Karpas-422 (cell line): ENCODE measurements around the gene ACAP1. TPM values are rescaled to one million over a fixed set of nuclear protein-coding genes. Genes with fewer than 3 reads are reported as not detected.

Experiments
- DNase-seq: peaks from one replicate; pipeline ENCODE4 v3.0.0-alpha.2; 2015
- H2AFZ ChIP-seq: fragments of 200-600 bp; sonication (generic); 2 replicates; pipeline ENCODE4 v1.6.1; 2014; ENCODE audit warnings: antibody characterized with exemption, low read length, mixed read lengths
- H3K27ac ChIP-seq: fragments of 200-600 bp; sonication (generic); 2 replicates; pipeline ENCODE4 v1.5.1; 2014; ENCODE audit warnings: mild to moderate bottlenecking, low read length, moderate library complexity
- H3K27me3 ChIP-seq: fragments of 200-600 bp; sonication (generic); 2 replicates; pipeline ENCODE4 v1.6.1; 2014; ENCODE audit warnings: low read length, mixed read lengths
- H3K36me3 ChIP-seq: fragments of 200-600 bp; sonication (generic); 2 replicates; pipeline ENCODE4 v1.6.1; 2014; ENCODE audit warnings: low read length, mixed read lengths; ENCODE audit not compliant: insufficient read depth
- H3K4me1 ChIP-seq: fragments of 200-600 bp; sonication (generic); 2 replicates; pipeline ENCODE4 v1.6.1; 2014; ENCODE audit warnings: mild to moderate bottlenecking, low read length, mixed read lengths
- H3K4me2 ChIP-seq: fragments of 200-600 bp; sonication (generic); 2 replicates; pipeline ENCODE4 v1.6.1; 2014; ENCODE audit warnings: low read length, low read depth, mild to moderate bottlenecking; ENCODE audit not compliant: poor library complexity, severe bottlenecking
- H3K4me3 ChIP-seq: fragments of 200-600 bp; sonication (generic); 2 replicates; pipeline ENCODE4 v1.5.1; 2014; ENCODE audit warnings: mild to moderate bottlenecking, antibody characterized with exemption, low read length, mixed read lengths
- H3K79me2 ChIP-seq: fragments of 200-600 bp; sonication (generic); 2 replicates; pipeline ENCODE4 v1.6.1; 2014; ENCODE audit warnings: mild to moderate bottlenecking, low read length, mixed read lengths
- H3K9ac ChIP-seq: fragments of 200-600 bp; sonication (generic); 2 replicates; pipeline ENCODE4 v1.6.0; 2014; ENCODE audit warnings: low read length
- H3K9me2 ChIP-seq: fragments of 200-600 bp; sonication (generic), shearing (Covaris generic); replicated peaks from 2 replicates; pipeline ENCODE4 v1.6.0; 2014; ENCODE audit warnings: mild to moderate bottlenecking, low read length, moderate library complexity; ENCODE audit not compliant: insufficient read depth
- H3K9me3 ChIP-seq: fragments of 300-700, 200-600 bp; sonication (generic); 2 replicates; pipeline ENCODE4 v1.6.1; 2014; ENCODE audit warnings: low read length, mixed read lengths
- H4K20me1 ChIP-seq: fragments of 200-600 bp; sonication (generic); 2 replicates; pipeline ENCODE4 v1.6.1; 2014; ENCODE audit warnings: mild to moderate bottlenecking, antibody characterized with exemption, low read length, low read depth; ENCODE audit not compliant: insufficient read depth
- total RNA-seq: library from RNA; depleted of rRNA; stranded (reverse); fragments of >200 nt; shearing (Covaris generic); gene quantifications from 2 replicates; pipeline ENCODE4 v1.2.3, GENCODE V29; 2014; ENCODE audit warnings: low replicate concordance

The ACAP1 gene
- total RNA-seq, 1 experiment from 2014 or later, result 51.0 TPM

GRCh38 chr17:7293816-7294613 is 42.3 kb upstream of the ACAP1 start:
- Histone ChIP-seq H3K9ac (no peak overlapping the region), H3K27ac (no peak overlapping the region), H3K36me3 (no peaks in the 10 kb centered on the region), H3K79me2 (no peaks in the 10 kb centered on the region), H3K27me3 (no peaks in the 10 kb centered on the region), H3K9me2 (no peaks in the 10 kb centered on the region), H4K20me1 (no peaks in the 10 kb centered on the region), H3K9me3 (no peaks in the 10 kb centered on the region), H3K4me1 (peaks cover 4% of the 10 kb centered on the region), H3K4me2 (no peak overlapping the region), H2AFZ (no peak overlapping the region), H3K4me3 (no peak overlapping the region)
- DNase-seq, result no peak

DNA sequence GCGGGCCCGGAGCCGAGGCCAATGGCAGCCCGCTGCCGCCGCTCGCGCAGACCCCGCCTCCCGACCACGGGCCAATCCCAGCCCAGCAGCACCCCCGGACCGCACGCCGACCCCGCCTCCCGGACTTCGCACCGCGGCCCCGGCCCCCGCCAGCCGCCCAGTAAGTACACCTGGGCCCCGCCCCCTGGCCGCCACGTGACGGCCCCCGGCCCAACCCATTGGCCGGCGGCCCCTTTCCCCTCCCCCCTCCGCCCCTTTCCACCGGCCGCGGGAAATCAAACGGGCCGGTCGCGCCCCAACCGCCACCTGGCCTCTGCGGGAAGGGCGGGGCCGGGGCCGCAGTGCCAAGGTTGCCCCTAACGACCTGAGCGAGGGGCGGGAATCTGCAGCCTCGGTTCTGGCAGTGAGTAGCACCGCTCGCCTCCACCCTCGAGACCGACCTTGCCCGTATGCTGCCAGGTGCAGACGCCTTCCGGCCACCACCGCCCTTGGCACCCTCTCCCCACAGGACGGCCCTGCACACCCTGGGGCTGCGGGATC is 41.6 kb upstream of the ACAP1 start, which contains the start of gene YBX2:
Gene YBX2 (minus strand): TSS at position 26 of the 540 bp plus-strand sequence. CDS start 139 bp downstream, outside the sequence.
- no peaks in the 10 kb centered on the region for H3K36me3 ChIP-seq
- no peaks in the 10 kb centered on the region for H3K9me2 ChIP-seq
- H3K4me3 ChIP-seq, result no peak within 1 kb of the TSS
- peaks cover 4% of the 10 kb centered on the region for H3K4me1 ChIP-seq
- no peak within 1 kb of the TSS for H3K27ac ChIP-seq
- peak; percentile 46 for DNase-seq
- no peak within 1 kb of the TSS for H3K4me2 ChIP-seq
- no peaks in the 10 kb centered on the region for H3K27me3 ChIP-seq
- H3K79me2 ChIP-seq, result no peaks in the 10 kb centered on the region
- H3K9ac ChIP-seq, result no peak within 1 kb of the TSS
- H4K20me1 ChIP-seq, result no peaks in the 10 kb centered on the region
- no peaks in the 10 kb centered on the region for H3K9me3 ChIP-seq
- no peak within 1 kb of the TSS for H2AFZ ChIP-seq

DNA sequence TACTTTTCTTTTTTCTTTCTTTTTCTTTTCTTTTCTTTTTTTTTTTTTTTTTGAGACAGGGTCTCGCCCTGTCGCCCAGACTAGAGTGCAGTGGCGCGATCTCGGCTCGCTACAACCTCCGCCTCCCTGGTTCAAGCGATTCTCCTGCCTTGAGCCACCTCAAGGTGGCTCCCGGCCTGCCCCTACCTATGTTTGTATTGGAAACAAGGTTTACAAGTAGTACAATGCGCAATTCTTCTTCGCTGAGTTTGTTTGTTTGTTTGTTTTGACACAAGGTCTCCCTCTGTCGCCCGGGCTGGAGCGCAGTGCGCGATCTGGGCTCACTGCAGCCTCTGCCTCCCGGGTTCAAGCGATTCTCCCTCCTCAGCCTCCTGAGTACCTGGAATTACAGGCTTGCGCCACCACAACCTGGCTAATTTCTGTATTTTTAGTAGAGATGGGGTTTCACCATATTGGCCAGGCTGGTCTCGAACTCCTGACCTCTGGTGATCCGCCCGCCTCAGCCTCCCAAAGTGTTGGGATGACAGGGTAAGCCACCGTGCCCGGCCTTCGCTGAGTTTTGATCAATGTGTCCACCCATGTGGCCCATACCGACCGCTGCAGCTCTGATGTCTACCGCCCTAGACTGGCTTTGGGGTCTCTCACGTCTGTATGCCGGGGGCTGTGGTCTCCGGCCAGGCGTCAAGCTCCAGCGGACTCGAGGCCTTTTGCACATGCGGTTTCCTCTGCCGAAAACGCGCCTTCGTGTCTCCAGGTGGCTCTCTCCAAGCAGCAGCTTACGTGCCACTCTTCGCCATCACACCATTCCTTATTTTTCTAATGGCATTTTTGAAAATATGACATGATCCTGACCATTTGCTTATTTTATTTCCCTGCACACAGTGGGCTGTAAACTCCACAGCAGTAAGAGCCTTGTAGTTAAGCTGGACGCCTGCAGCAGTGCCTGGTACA is 40.8 kb upstream of the ACAP1 start:
- H3K27me3 ChIP-seq, result no peaks in the 10 kb centered on the region
- H4K20me1 ChIP-seq, result no peaks in the 10 kb centered on the region
- H3K36me3 ChIP-seq, result no peaks in the 10 kb centered on the region
- no peaks in the 10 kb centered on the region for H3K9me3 ChIP-seq
- no peak overlapping the region for H3K4me3 ChIP-seq
- H3K4me1 ChIP-seq, result peaks cover 4% of the 10 kb centered on the region
- no peak overlapping the region for H3K27ac ChIP-seq
- H2AFZ ChIP-seq, result no peak overlapping the region
- no peaks in the 10 kb centered on the region for H3K9me2 ChIP-seq
- no peak for DNase-seq
- peak overlapping the region; percentile 48 for H3K4me2 ChIP-seq
- peak overlapping the region; percentile 37; the same call in 1 of the 2 replicates for H3K9ac ChIP-seq
- no peaks in the 10 kb centered on the region for H3K79me2 ChIP-seq

DNA sequence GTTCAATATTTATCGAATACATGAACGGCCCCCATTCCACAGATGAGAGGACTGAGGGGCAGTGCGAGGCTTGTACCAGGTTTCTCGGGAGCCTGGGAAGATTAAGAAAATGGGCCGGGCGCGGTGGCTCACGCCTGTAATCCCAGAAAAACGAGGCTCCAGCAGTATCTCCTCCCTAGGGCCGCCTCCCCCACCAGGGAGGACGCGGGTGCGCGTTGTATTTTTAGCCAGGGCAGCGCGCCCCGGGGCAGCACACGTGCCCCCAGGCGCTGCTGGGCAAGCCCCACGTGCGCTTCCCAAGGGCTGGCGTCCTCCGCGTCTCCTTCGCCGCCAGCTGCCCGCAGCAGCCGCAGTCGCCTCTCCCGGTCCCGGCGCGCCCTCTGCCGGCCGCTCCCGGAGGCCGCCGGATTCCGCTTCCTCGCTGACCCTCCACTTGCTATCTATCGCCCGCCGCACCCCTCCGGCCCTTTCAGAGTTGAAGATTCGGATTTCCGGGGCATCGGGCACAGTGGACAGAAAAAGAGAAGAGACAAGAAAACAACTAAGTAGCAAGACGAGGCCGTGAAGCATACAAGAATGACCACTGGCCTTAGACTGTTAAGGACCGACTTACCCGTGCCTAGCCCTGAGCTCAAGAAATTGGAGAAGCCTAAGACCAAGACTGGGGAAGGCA is 40.0 kb upstream of the ACAP1 start:
- peak overlapping the region; percentile 13; the same call in 1 of the 2 replicates for H2AFZ ChIP-seq
- H3K9ac ChIP-seq, result peak overlapping the region; percentile 37; the same call in 1 of the 2 replicates
- no peaks in the 10 kb centered on the region for H3K36me3 ChIP-seq
- no peaks in the 10 kb centered on the region for H4K20me1 ChIP-seq
- peaks cover 4% of the 10 kb centered on the region for H3K4me1 ChIP-seq
- H3K9me2 ChIP-seq, result no peaks in the 10 kb centered on the region
- no peaks in the 10 kb centered on the region for H3K79me2 ChIP-seq
- no peaks in the 10 kb centered on the region for H3K27me3 ChIP-seq
- H3K9me3 ChIP-seq, result no peaks in the 10 kb centered on the region
- DNase-seq, result peak; percentile 90
- no peak overlapping the region for H3K4me3 ChIP-seq
- H3K4me2 ChIP-seq, result peak overlapping the region; percentile 48
- H3K27ac ChIP-seq, result no peak overlapping the region

DNA sequence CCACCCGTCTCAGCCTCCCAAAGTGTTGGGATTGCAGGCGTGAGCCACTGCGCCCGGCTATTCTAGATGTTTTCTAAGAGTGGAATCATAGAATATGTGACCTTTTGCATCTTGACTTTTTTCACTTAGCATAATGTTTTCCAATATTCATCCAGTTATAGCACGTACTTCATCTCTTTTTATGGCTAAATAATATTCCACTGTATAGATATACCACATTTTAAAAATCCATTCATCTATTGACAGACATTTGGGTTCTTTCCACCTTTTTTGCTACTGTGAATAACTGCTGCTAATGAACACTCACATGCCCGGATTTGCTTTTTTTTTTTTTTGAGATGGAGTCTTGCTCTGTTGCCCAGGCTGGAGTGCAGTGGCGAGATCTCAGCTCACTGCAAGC is 32.1 kb upstream of the ACAP1 start:
- H3K9ac ChIP-seq, result no peak overlapping the region
- peaks cover 10% of the 10 kb centered on the region for H3K4me1 ChIP-seq
- H3K27ac ChIP-seq, result no peak overlapping the region
- no peak overlapping the region for H3K4me3 ChIP-seq
- peaks cover 10% of the 10 kb centered on the region for H4K20me1 ChIP-seq
- no peak for DNase-seq
- H3K27me3 ChIP-seq, result no peaks in the 10 kb centered on the region
- H3K79me2 ChIP-seq, result peaks cover 18% of the 10 kb centered on the region
- H3K9me2 ChIP-seq, result no peaks in the 10 kb centered on the region
- peaks cover 11% of the 10 kb centered on the region for H3K36me3 ChIP-seq
- H2AFZ ChIP-seq, result no peak overlapping the region
- no peaks in the 10 kb centered on the region for H3K9me3 ChIP-seq
- H3K4me2 ChIP-seq, result no peak overlapping the region

GRCh38 chr17:7306911-7307685 is 29.2 kb upstream of the ACAP1 start, which contains the start of gene EIF5A:
EIF5A (plus strand) TSS chr17:7307628; CDS start chr17:7309636, 2,008 bp downstream.
- peaks cover 35% of the 10 kb centered on the region for H3K4me1 ChIP-seq
- no peaks in the 10 kb centered on the region for H3K9me2 ChIP-seq
- peaks cover 35% of the 10 kb centered on the region for H4K20me1 ChIP-seq
- no peaks in the 10 kb centered on the region for H3K9me3 ChIP-seq
- peaks cover 36% of the 10 kb centered on the region for H3K79me2 ChIP-seq
- peak within 1 kb of the TSS; percentile 88; the same call in 1 of the 2 replicates for H2AFZ ChIP-seq
- H3K27me3 ChIP-seq, result no peaks in the 10 kb centered on the region
- peaks cover 36% of the 10 kb centered on the region for H3K36me3 ChIP-seq
- DNase-seq, result peak; percentile 100
- H3K4me3 ChIP-seq, result peak within 1 kb of the TSS; percentile 87
- H3K27ac ChIP-seq, result peak within 1 kb of the TSS; percentile 93
- peak within 1 kb of the TSS; percentile 85 for H3K4me2 ChIP-seq
- peak within 1 kb of the TSS; percentile 99 for H3K9ac ChIP-seq
